ENCODE data around the gene RASL12.

Gene RASL12

GRCh38 chr15:65072617-65073016 lies 4.8 kb upstream of the RASL12 start:
- H3K4me3 ChIP-seq (replicated peaks in 1 of 2; ENCODE audit: low read depth in 2 of 2, low read length in 2 of 2), result no peak overlapping the region
- no peak for DNase-seq (ENCODE audit: low read depth in 2 of 2)
- TF ChIP-seq, protein P1, sequence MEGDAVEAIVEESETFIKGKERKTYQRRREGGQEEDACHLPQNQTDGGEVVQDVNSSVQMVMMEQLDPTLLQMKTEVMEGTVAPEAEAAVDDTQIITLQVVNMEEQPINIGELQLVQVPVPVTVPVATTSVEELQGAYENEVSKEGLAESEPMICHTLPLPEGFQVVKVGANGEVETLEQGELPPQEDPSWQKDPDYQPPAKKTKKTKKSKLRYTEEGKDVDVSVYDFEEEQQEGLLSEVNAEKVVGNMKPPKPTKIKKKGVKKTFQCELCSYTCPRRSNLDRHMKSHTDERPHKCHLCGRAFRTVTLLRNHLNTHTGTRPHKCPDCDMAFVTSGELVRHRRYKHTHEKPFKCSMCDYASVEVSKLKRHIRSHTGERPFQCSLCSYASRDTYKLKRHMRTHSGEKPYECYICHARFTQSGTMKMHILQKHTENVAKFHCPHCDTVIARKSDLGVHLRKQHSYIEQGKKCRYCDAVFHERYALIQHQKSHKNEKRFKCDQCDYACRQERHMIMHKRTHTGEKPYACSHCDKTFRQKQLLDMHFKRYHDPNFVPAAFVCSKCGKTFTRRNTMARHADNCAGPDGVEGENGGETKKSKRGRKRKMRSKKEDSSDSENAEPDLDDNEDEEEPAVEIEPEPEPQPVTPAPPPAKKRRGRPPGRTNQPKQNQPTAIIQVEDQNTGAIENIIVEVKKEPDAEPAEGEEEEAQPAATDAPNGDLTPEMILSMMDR (IDR thresholded peaks at IDR 0.05; ENCODE audit: low read depth, low read length), result no peak

DNA sequence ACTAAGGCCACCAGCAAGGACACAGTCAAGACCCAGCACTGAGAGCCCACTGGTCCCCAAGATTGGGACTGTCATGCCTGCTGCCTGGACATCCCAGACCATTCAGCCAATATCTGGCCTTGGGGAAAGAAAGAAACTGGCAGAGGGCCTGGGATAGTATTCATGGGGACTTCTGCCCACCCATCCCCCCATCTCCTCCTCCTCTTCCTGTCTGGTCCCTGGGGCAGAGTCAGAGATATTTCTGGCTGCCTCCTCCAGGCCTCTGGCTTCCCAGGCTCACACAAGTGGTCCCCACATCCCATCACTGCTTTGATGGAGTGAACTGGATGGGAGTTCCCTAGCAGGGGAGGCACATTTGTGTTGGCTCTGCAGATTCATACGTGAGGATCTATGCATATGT lies 4.2 kb upstream of the RASL12 start:
- no peak overlapping the region for H3K4me3 ChIP-seq (replicated peaks in 1 of 2; ENCODE audit: low read depth in 2 of 2, low read length in 2 of 2)
- TF ChIP-seq, protein P1 (IDR thresholded peaks at IDR 0.05; ENCODE audit: low read depth, low read length), result no peak
- DNase-seq (ENCODE audit: low read depth in 2 of 2), result peak; percentile 58 to 77

- DNase-seq (ENCODE audit: low read depth in 2 of 2), result peak in 1 of 2 donors; percentile 73
- TF ChIP-seq, protein P1 (IDR thresholded peaks at IDR 0.05; ENCODE audit: low read depth, low read length), result no peak
- H3K4me3 ChIP-seq (replicated peaks in 1 of 2; ENCODE audit: low read depth in 2 of 2, low read length in 2 of 2), result no peak overlapping the region
Observed at GRCh38 chr15:65071381-65071811, 3.6 kb upstream of the RASL12 start.

DNA sequence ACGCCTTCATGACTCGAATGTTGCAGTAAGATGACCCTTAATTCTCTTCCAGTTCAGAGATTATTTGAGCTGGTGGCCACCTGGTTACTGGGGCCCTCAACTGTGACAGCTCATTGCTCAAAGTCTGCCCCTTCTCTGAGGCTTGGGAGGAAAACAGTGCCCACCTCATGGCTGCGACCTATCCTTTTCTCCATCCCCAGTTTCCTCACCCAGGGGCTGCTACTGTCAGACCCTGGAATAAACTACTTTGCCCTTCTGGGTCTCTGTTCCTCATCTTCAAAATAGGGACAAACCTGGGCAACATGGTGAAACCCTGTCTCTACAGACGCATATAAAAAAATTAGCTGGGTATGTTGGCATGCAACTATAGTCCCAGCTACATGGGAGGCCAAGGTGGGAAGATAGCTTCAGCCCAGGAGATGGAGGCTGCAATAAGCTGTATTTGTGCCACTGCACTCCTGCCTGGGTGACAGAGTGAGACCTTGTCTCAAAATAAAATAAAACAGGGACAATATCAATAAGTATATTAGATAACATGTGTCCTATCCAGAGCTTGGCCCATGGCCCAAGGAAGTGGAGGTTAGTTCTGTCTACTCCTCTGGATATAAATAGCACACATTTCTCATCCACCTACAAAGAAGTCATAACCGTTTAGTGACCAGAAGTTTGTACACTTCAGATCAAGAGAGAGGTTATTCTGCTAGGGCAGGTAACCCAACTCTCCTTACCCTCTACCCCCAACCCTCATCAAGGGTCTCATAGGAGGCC lies 2.2 kb upstream of the RASL12 start:
- TF ChIP-seq, protein P1 (IDR thresholded peaks at IDR 0.05; ENCODE audit: low read depth, low read length), result no peak
- H3K4me3 ChIP-seq (replicated peaks in 1 of 2; ENCODE audit: low read depth in 2 of 2, low read length in 2 of 2), result no peak overlapping the region
- no peak for DNase-seq (ENCODE audit: low read depth in 2 of 2)

GRCh38 chr15:65069179-65069578 lies 1.4 kb upstream of the RASL12 start:
- peak; percentile 87 to 95 for DNase-seq (ENCODE audit: low read depth in 2 of 2)

DNA sequence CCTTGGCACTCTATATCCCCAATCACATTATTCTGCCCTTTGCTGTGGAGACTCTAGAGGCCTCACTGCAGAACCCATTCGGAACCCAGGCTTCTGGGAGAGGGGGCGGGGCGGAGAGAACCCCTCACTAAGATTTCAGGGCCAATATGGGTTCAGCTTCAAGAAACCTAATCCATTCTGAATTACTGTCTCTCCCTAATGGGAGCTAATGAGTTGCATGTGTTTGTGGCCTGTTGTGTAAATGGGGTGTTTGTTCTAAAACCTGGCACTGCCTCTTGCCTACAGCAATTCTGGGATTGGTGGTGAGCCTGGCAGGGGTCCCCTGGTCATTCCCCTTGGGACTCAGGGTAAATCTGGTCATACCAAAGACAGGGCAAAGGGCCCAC lies 605 bp upstream of the RASL12 start:
- TF ChIP-seq, protein P1 (IDR thresholded peaks at IDR 0.05; ENCODE audit: low read depth, low read length), result no peak
- no peak for DNase-seq (ENCODE audit: low read depth in 2 of 2)
- H3K4me3 ChIP-seq (replicated peaks in 1 of 2; ENCODE audit: low read depth in 2 of 2, low read length in 2 of 2), result no peak overlapping the region

More at GRCh38 chr15:65069179-65069578, 1.4 kb upstream of the RASL12 start:
- no peak overlapping the region for H3K4me3 ChIP-seq (replicated peaks in 1 of 2; ENCODE audit: low read depth in 2 of 2, low read length in 2 of 2)
- TF ChIP-seq, protein P1 (IDR thresholded peaks at IDR 0.05; ENCODE audit: low read depth, low read length), result no peak

- peak overlapping the region; percentile 2 to 24 for H3K4me3 ChIP-seq (replicated peaks in 1 of 2; ENCODE audit: low read depth in 2 of 2, low read length in 2 of 2)
- DNase-seq (ENCODE audit: low read depth in 2 of 2), result no peak
- TF ChIP-seq, protein P1 (IDR thresholded peaks at IDR 0.05; ENCODE audit: low read depth, low read length), result no peak
Observed at GRCh38 chr15:65067317-65067644, 510 bp downstream of the RASL12 start.

Data from cardiac fibroblast (primary cell).